Vein endothelial cell (primary cell): ENCODE data around the gene LPXN. TPM values are rescaled to one million over a fixed set of nuclear protein-coding genes. Genes with fewer than 3 reads are reported as not detected.

ENCODE experiments used
- total RNA-seq: library from RNA; depleted of rRNA; stranded (reverse); fragments of >200 nt; gene quantifications from 2 replicates; pipeline ENCODE4 v1.2.3, GENCODE V29; 2012

Gene LPXN
- total RNA-seq, result 3.9 and 7.4 TPM in 2 replicates

DNA sequence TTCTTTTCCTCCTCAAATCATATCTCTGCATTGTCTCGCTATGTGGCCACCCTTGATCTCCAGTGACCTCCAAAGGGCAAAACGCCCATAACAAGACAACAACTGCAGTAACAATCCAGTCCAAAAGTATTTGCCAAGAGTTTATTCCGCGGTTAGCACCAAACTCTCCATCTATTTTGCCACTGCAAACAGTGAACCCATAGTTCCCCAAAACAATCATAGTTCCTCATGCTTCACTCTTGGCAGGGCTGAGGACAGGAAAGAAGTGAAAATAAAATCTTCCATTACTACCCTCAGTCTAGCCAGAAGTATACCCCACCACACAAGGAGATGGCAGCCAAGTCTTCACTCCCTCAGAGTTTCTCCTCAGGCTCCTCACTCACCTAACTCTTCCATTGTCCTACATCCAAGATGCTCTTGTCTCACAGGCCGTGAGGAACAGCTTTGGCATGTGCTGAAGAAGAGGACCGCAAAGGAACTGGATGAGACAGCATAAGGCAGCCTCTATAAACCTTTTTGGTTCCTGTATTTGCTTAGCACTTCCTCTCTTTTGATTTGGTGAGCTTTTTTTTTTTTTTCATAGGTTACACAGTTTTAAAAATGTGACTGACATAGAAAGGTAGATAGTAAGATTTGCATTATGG is at the start of gene LPXN:
LPXN (minus strand) TSS at position 480 of the 644 bp plus-strand sequence; CDS start at position 396, 84 bp downstream.

DNA sequence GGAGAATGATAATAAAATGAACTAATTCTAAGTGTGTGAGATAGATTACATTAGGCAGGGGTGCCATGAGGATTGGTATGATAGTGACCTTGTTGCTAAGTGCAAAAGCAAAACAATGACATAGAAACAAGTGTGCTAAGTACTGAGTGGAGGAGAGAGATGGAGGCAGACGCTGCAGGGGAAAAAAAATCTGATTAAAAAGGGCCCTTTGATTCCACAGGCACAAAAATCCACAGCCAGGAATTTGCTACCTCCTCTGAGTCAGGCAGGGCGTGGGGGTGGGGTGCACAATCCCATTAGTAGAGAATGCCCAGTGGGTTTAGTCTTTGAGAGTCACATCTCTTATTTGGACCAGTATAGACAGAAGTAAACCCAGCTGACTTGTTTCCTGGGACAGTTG is 46.7 kb upstream of the LPXN start, which contains the start of gene CNTF:
CNTF (plus strand) TSS at position 322 of the 400 bp plus-strand sequence. CDS start 88 bp downstream, outside the sequence.

GRCh38 chr11:58578635-58579191 is 3.1 kb upstream of the LPXN start, which contains the start of gene ZFP91:
Gene ZFP91, plus strand, starts transcription at chr11:58579063. Its CDS starts 219 bp downstream, at chr11:58579282.

GRCh38 chr11:58508005-58508404 is 67.7 kb downstream of the LPXN start, which contains the start of gene OR5B21:
Gene OR5B21, minus strand, starts transcription at chr11:58508105. Its CDS starts 0 bp downstream, at chr11:58508105.

Other genes with a start within 250 kb of the LPXN start
- gene OR5B17, start 216.8 kb downstream of the LPXN start, total RNA-seq, result not detected in 2 replicates
- gene OR5B3, start 169.0 kb downstream of the LPXN start, total RNA-seq, result not detected in 2 replicates
- not detected in 2 replicates for gene OR5B2, start 147.7 kb downstream of the LPXN start, total RNA-seq
- gene OR5B12, start 133.6 kb downstream of the LPXN start, total RNA-seq, result not detected in 2 replicates
- gene OR5B21, start 67.8 kb downstream of the LPXN start, total RNA-seq, result not detected in 2 replicates
- gene ZFP91, start 3.2 kb upstream of the LPXN start, total RNA-seq, result 52.3 and 70.7 TPM in 2 replicates
- gene CNTF, start 46.8 kb upstream of the LPXN start, total RNA-seq, result 2.9 and 3.5 TPM in 2 replicates
- gene GLYAT, start 156.1 kb upstream of the LPXN start, total RNA-seq, result not detected in 2 replicates